Stimulated activated CD4-positive, alpha-beta T cell treated with anti-CD3 and anti-CD28 coated beads, Interleukin-2, amount 100 ng/mL, for 48 hours (primary cell): Measurements from ENCODE around the gene FKBP7.
A peak's percentile ranks its signal among the peaks of the same experiment; 100 is the strongest.
"Not testable (repeated sequence)": the region's sequence is repeated elsewhere in the genome, so short reads cannot be mapped to it uniquely, and the experiment has no call there.

Experiments
- DNase-seq, 2 donors: peaks; one replicate each; pipeline ENCODE4 v3.0.0-alpha.2; 2020

Gene FKBP7, protein sequence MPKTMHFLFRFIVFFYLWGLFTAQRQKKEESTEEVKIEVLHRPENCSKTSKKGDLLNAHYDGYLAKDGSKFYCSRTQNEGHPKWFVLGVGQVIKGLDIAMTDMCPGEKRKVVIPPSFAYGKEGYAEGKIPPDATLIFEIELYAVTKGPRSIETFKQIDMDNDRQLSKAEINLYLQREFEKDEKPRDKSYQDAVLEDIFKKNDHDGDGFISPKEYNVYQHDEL

DNA sequence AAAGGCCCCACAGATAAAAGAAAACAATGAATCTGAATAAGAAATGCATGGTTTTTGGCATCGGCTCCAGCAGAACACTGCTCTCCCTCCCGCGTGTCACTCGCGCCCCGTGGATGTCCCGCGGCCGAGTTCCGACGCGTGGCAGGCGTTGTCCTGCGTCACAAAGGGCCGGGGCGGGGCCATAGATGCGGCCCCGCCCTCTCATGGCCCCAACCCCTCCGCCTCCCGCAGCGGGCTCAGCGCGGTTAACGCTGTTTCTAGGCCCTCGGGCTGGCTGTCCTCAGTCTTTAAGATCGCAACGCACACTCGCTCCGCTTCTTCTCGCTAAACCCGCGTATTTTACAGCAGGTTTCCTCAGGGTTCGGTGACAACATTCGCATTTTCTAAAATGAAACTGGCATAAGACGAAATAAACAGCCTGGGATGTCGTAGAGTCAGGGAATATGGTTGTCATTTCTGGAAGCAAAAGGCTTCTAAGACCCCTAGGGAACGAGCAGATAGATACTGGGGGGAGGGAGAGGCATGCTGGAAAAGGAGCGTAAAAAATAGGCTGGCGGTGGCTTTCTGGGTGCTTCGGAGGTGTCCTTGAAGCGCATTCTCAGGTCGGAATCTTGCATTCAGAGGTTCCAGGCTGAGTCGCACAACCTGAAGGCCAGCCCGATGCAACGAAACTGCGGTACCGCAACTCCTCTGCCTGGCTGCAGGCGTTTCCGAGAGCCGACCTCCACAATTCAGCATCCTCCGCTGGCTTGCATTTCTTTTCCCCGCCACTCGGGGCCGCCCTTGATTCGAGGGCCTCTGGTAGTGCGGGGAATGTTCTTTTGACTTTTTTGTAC is at the start of gene FKBP7:
Gene FKBP7, minus strand, starts transcription at position 162 of the 836 bp plus-strand sequence. Its CDS starts 101 bp downstream, at position 61.
- peak; percentile 67 to 74 for DNase-seq

DNA sequence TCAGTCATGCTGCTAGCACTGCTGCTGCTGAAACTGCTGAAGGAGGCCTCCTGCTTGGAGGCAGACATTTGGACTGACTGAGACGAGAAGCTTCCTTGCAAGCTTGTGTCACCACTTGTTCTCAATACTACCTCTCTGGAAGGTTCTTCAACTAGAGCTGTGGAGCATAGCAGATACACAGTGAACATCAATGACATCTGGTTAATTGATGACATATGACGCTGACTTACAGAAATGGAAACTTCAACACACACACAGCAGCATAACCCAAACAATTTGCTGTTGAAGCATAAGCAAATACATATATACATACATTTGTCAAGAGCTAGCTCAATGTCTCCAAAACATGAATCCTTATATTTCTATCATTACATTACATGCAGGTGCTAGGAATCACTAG is 49.2 kb upstream of the FKBP7 start:
- no peak for DNase-seq

DNA sequence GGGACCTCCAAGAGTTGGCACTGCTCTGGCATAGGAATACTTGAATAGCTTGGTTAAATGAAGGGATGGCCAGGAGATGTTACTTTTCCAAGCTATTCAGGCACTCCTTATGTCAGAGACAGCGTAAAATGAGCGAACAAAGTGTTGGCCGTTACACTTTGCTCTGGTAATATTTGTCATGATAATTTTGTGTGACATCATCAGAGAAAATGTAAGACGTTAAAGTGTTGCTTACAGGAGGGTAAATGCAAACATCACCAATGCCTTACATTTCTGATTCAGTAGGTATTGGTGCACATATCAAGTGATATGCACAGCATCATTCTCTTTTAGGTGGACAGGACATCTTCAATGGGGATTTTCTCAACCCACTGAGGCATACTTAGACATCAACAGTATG is 47.9 kb upstream of the FKBP7 start:
- no peak for DNase-seq

GRCh38 chr2:178525460-178525859 is 47.1 kb upstream of the FKBP7 start:
- DNase-seq: not testable (repeated sequence)

- DNase-seq: not testable (repeated sequence)
Measured at GRCh38 chr2:178525010-178525409, 46.6 kb upstream of the FKBP7 start.

DNA sequence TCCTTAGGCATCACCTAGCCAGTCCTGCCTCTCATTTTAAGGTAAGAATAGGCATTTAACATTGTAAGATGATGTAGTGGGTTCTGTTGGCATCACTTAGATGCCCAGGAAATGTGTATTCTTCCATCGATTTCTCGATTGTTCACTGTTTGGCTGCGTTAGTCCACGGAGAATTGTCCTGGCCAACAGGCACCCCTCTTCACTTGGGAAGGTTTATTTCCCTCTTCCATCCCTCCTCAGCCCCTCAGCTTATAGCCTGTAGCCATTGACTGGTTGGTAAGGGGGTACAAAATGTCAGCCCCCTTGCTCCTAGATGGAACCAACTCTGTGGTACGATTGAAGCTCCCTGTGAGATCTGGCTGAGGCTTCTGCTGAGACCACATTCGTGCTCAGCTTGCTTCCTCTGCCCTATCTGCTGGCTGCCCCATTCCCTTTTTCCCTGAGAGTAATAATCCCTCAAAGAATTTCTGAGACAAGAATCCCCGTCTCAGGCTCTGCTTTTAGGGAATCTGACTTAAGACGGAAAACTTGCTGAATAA is 45.3 kb upstream of the FKBP7 start:
- no peak for DNase-seq

- peak; percentile 70 to 85 for DNase-seq
Measured at GRCh38 chr2:178522950-178523595, 44.7 kb upstream of the FKBP7 start.

GRCh38 chr2:178521304-178522150 is 43.1 kb upstream of the FKBP7 start:
- DNase-seq: peak; percentile 14 to 21

DNA sequence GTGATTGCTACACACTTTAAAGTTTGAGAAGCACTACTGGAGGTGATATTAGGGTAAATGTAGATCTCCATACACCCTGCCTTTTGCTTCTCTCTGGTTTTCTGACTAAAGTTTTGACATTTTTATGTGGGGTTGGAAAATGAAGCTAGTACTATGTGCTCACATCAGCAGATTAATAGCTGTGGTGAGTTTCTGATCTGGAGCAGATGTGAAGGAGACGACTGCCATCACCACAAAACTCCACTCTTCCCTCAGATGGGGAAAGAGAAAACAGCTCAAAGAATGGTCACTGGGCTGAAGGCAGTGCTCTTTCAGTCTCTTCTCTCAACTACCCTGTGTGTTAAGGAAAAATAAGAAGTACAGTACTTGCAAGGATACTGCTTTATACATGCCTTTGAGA is 39.1 kb upstream of the FKBP7 start:
- no peak for DNase-seq

GRCh38 chr2:178514664-178515063 is 36.3 kb upstream of the FKBP7 start:
- peak; percentile 29 to 32 for DNase-seq

DNA sequence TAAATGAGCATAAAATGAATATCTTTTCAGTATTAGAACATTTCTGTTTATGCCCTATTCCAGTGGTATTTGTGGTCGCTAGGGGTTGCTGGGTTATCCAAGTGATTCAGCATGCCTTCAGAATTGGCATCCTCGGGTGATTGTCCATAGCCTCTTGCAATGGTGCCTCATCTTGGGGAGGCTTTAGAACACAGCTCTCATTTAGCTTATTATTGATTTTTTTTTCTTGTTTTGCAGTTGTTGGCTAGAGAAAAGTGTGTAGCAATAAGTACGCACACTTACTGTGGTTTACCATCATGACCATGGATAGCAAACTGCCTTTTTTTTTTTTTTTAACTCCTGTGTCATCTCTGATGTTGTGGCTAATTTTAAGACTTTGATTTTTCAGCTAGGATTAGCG is 35.5 kb upstream of the FKBP7 start:
- no peak for DNase-seq

DNA sequence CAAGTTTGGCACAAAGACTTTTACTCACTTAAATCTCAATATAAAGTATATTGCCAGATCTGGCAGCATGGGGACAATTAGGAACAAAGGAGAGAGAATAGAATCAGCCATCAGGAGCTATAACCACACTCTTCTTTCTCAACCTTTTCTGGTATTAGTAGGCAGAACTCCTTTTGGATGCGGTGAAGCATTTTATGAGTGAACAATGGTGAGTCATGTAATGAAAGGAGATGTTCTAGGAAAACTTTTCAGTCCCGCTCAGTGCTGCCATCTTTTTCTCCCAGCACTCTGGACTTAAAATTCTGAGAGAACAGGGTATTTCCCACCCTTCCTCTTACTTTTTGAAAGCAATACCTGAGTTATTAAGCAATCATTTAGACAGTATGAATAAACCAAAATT is 34.1 kb upstream of the FKBP7 start:
- DNase-seq: no peak

GRCh38 chr2:178510384-178510783 is 32.0 kb upstream of the FKBP7 start:
- DNase-seq: no peak

GRCh38 chr2:178508646-178509045 is 30.2 kb upstream of the FKBP7 start:
- DNase-seq: no peak

GRCh38 chr2:178506949-178507348 is 28.5 kb upstream of the FKBP7 start:
- no peak for DNase-seq

DNA sequence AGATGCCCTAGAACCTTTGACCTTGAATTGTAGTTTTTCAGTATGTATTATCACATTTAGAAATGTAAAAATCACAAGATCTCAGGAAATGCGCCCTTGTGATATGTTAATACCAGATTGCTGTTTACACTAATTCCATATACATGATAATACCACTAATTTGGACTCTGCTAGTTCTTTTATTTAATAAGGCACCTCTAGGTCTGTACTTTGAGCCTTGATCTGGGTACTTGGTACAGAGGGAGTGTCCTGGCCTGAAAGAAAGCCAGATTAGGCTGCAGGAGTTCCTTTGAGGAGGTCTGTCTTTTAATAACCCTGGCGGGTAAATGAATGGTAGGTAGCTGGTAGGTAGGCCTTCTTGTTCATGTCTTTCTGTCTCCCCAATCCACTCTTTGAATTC is 28.1 kb upstream of the FKBP7 start:
- no peak for DNase-seq

DNA sequence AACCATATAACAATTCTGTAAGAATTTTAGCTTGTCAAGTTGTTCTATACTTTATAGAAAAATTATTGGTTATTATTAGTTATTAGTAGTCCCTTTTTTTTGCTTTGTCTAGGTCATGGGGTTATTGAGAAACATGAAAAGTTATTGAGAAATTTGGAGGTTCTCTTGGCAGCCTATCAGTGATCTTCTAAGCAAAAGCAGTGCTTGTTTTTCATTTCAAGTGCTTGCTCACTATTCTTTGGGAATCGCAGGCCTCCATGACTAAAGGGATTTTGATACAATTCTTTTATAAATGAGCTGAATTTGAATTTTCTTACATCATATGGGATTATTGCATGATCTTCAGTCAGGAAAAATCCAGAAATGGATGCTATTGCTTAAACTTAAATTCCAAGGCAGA is 27.7 kb upstream of the FKBP7 start:
- DNase-seq: no peak

DNA sequence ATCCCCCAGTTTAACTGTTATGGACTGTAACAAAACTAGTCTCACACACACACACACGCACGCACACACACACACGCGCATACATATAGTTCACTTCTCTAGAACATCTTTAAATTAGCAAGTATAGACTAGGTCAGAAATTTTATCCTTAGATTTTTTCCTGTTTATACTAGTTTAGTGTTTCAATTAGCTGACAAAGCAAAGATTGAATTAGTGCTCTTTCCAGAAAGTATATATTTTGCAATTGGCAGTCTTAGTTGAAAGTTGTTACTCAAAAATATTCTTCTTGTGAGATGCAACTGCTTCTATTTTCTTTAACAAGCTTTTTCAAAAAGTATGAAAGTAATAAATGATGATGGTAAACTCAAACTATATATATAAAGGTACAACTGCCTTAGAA is 24.4 kb upstream of the FKBP7 start:
- DNase-seq: no peak

- no peak for DNase-seq
Measured at GRCh38 chr2:178499640-178500039, 21.2 kb upstream of the FKBP7 start.

DNA sequence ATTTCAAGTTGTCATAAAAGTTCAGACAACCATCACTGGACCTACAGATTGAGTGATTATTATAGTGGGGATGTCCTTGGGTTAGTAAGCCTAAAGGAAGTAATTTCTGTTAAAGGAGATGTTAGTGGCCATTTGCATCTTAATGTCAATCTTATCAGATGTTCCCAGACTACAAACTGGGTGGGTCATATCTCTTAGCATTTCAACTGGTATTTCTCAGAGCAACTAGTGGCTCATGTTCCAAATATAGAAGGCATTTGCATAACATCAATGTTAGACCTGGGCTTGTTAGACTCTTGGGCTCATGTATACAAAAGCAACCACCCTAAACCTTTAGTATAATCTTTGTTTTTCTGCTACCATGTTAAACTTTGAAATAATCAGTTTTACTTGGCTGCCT is 19.7 kb upstream of the FKBP7 start:
- DNase-seq: no peak

GRCh38 chr2:178496049-178496448 is 17.6 kb upstream of the FKBP7 start:
- DNase-seq: no peak

DNA sequence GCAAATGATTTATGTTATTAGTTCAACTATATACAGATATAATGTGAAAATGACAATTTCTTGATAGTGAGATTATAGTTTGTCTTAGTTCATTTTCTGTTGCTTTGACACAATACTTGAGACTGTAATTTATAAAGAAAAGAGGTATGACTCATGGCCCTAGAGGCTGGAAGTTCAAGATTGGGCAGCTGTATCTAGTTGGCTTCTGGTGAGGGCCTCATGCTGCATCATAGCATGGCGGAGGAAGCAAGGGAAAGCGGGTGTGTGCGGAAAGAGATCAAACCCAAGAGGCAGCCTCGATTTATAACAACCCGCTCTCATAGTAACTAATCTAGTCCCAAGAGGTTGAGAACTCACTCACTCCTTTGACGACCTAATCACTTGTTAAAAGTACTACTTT is 13.2 kb upstream of the FKBP7 start:
- no peak for DNase-seq

DNA sequence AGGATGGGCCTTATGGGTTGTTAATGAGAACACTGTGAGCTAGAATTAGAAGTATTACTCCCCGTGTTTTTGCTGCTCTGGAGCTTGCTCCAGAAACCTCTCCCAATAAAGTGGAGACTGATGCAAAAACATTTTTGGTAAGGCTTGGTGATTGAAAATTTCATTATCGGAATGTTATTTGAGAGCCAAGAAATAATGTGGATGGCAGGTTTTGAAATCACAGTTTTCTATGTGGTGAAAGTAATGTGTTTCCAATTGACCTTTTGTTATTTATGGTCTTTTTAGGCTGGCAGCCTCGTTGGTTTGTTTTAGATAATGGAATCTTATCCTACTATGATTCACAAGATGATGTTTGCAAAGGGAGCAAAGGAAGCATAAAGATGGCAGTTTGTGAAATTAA is 7.0 kb upstream of the FKBP7 start:
- DNase-seq: no peak
